Type B pancreatic cell (in vitro differentiated cells): ENCODE measurements around the gene TTLL8. TPM values are rescaled to one million over a fixed set of nuclear protein-coding genes. Genes with fewer than 3 reads are reported as not detected.

Experiments used
- DNase-seq: peaks from one replicate; pipeline ENCODE4 v3.0.0; 2021; ENCODE audit warnings: mixed read lengths; ENCODE audit not compliant: unreplicated experiment; ENCODE audit errors: extremely low spot score
- H3K27ac Mint-ChIP-seq: 2 replicates; pipeline ENCODE4 v1.8.0; 2021; ENCODE audit warnings: mild to moderate bottlenecking, mixed read lengths
- H3K27me3 Mint-ChIP-seq: 2 replicates; pipeline ENCODE4 v1.8.0; 2021; ENCODE audit warnings: mixed read lengths
- H3K36me3 Mint-ChIP-seq: 2 replicates; pipeline ENCODE4 v1.8.0; 2021; ENCODE audit warnings: mixed read lengths
- H3K4me1 Mint-ChIP-seq: one replicate; pipeline ENCODE4 v1.8.0; 2021; ENCODE audit warnings: mixed read lengths; ENCODE audit not compliant: unreplicated experiment
- H3K4me3 Mint-ChIP-seq: 2 replicates; pipeline ENCODE4 v1.8.0; 2021; ENCODE audit warnings: mild to moderate bottlenecking, mixed read lengths
- H3K9me3 Mint-ChIP-seq: 2 replicates; pipeline ENCODE4 v1.8.0; 2021; ENCODE audit warnings: mixed read lengths
- CTCF ChIP-seq: fragments of 200-600 bp; sonication (generic); conservative IDR thresholded peaks from 2 replicates; pipeline ENCODE4 v1.5.0; 2021; ENCODE audit warnings: antibody characterized with exemption, mild to moderate bottlenecking
- total RNA-seq: library from RNA; stranded (reverse); gene quantifications from 2 replicates; pipeline ENCODE4 v1.2.1, GENCODE V29; 2021; ENCODE audit warnings: low replicate concordance

Gene TTLL8
- total RNA-seq, 1 donor from 2014 or later = not detected

DNA sequence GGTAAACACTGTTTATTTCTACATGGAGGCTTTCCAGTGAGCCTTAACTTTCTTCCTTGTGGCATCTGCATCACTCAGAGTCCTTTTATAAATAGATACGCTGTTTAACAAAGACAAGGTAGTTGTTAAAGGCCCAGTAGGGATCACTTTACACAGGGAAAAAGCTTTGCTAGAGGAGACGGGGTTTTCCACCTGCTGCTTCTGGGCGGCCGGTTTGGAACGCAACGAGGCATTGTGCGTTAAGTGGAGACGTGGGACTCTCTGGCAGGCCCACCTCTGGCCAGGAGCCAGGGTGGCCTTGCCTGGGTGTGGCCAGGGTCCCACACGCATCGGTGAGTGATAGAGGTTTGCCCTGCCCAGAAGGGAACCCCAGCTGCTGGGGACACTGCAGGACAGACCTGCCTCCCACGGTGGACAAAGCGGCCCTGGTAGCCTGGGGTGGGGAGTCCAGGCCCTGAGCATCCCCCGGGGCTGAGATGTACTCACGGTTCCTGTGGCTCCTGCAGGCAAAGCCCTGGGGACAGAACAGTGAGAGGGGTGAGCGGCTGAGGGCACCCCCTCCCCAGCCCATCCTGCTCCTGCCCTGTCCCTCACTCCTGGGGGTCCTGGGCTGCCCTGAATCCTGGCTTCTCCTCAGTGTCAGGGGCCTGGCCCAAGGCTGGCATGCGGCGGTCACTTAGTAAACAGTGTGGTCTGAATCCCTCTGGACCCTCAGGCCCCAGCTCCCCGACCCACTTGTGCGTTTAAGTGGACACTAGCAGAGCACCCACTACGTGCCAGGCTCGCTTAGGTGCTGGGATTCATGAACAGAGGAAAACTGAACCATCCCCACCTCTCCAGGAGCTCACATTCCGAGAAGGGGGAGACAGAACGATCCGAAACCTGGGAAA, 49.7 kb downstream of the TTLL8 start:
- Mint-ChIP-seq H3K36me3 (no peaks in the 10 kb centered on the region), H3K4me3 (no peak overlapping the region), H3K4me1 (peaks cover 4% of the 10 kb centered on the region), H3K9me3 (no peaks in the 10 kb centered on the region), H3K27ac (no peak overlapping the region), H3K27me3 (peaks cover 44% of the 10 kb centered on the region)
- DNase-seq = no peak
- TF ChIP-seq CTCF = no peak

DNA sequence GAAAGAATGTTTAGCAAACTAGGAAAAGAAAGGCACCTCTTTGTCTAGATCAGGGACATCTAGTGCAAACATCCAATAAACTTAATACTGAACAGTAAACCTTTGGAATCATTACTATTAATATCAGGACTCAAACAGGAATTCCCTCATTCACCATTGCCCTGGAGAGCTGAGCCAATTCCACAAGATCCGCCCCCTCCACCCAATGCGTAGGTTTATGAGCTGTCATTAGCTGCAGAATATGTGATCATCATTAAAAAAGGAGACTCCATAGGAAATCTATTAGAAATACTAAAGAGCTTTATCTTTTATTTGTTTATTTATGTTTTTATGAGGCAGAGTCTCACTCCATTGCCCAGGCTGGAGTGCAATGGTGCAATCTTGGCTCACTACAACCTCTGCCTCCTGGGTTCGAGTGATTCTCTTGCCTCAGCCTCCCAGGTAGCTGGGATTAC, 51.0 kb downstream of the TTLL8 start:
- Mint-ChIP-seq H3K27me3 (peaks cover 37% of the 10 kb centered on the region), H3K36me3 (no peaks in the 10 kb centered on the region), H3K4me1 (peaks cover 6% of the 10 kb centered on the region), H3K4me3 (no peak overlapping the region), H3K27ac (no peak overlapping the region), H3K9me3 (no peaks in the 10 kb centered on the region)
- no peak for DNase-seq
- no peak for TF ChIP-seq CTCF

DNA sequence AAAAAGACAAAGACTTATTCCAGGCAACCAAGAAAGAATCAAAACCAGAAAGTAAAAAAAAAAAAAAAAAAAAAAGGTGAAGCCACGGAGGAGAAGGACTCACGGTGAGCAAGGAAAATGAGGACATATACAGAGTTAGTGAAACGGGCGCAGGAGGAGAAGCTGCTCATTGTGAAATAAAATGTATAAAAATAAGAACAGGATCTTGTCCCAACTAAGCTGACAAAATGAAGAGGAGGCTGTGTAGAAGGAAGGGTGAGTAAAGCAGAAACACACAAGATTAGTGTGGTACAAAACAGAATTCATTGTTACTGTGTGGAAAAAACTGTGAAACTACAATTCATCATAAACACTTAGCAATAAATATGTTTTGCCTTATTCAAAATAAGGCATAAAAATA, 53.2 kb downstream of the TTLL8 start:
- Mint-ChIP-seq H3K9me3 (no peaks in the 10 kb centered on the region), H3K4me3 (no peak overlapping the region), H3K36me3 (no peaks in the 10 kb centered on the region), H3K27ac (peak overlapping the region; percentile 16), H3K4me1 (peaks cover 11% of the 10 kb centered on the region), H3K27me3 (peaks cover 27% of the 10 kb centered on the region)
- no peak for TF ChIP-seq CTCF
- DNase-seq = no peak

DNA sequence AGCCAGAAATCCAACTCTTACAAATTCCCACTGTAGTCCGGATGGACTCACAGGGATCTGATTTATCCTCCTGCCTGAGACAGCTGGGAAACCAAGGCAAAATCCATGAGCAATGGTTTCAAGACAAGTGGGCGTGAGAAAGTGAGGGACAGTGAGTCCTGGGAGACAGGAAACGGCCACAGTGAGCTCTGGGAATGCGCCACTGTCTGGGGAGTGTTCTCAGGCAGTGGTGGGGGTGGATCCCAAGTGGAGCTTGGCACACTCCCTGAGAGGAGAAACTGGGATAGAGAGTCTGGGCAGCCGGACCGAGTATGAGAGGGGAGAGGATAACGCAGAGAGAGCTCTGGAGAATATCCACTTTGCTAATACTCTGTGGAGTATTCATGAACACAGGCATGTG, 55.3 kb downstream of the TTLL8 start:
- DNase-seq = no peak
- no peak overlapping the region for H3K27ac Mint-ChIP-seq

More for the DNA sequence above, 55.3 kb downstream of the TTLL8 start:
- Mint-ChIP-seq H3K9me3 (no peaks in the 10 kb centered on the region), H3K27me3 (peaks cover 22% of the 10 kb centered on the region), H3K36me3 (no peaks in the 10 kb centered on the region), H3K4me1 (peaks cover 14% of the 10 kb centered on the region), H3K4me3 (no peak overlapping the region)
- no peak for TF ChIP-seq CTCF
